SK-N-SH treated with all-trans-retinoic acid at 6 μM for 48 hours (cell line): ENCODE data around the gene CEPT1.

Experiments used
- ARNTL ChIP-seq: fragments of 450-650 bp; formaldehyde crosslinking; IDR thresholded peaks from 2 replicates; pipeline ENCODE4 v1.5.0; 2020; ENCODE audit warnings: low read depth, mild to moderate bottlenecking, moderate library complexity, borderline replicate concordance
- ESRRG ChIP-seq: fragments of 250-450 bp; sonication (Bioruptor Pico); IDR thresholded peaks from 2 replicates; pipeline ENCODE4 v1.6.1; 2021; ENCODE audit warnings: mild to moderate bottlenecking
- ISL1 ChIP-seq: fragments of 250-450 bp; sonication (Bioruptor Pico); IDR thresholded peaks from 2 replicates; pipeline ENCODE4 v2.1.2; 2022; ENCODE audit warnings: mild to moderate bottlenecking, moderate library complexity
- PATZ1 ChIP-seq: fragments of 250-450 bp; sonication (Bioruptor Pico); IDR thresholded peaks from 2 replicates; pipeline ENCODE4 v1.8.0; 2020; ENCODE audit warnings: mild to moderate bottlenecking, moderate library complexity, borderline replicate concordance
- RARB ChIP-seq: fragments of 250-450 bp; sonication (Bioruptor Pico); IDR thresholded peaks from 2 replicates; pipeline ENCODE4 v1.8.0; 2021; ENCODE audit warnings: mild to moderate bottlenecking, moderate library complexity
- SNAI2 ChIP-seq: fragments of 250-450 bp; sonication (Bioruptor Pico); IDR thresholded peaks from 2 replicates; pipeline ENCODE4 v1.5.0; 2020; ENCODE audit warnings: mild to moderate bottlenecking, moderate library complexity
- TSHZ2 ChIP-seq: fragments of 250-450 bp; sonication (Bioruptor Pico); IDR thresholded peaks from 2 replicates; pipeline ENCODE4 v1.5.0; 2020; ENCODE audit warnings: mild to moderate bottlenecking, moderate library complexity
- ZC3H10 ChIP-seq: fragments of 250-450 bp; sonication (Bioruptor Pico); IDR thresholded peaks from 2 replicates; pipeline ENCODE4 v1.5.1; 2021; ENCODE audit warnings: mild to moderate bottlenecking, moderate library complexity
- ZFP30 ChIP-seq: fragments of 450-650 bp; formaldehyde crosslinking; IDR thresholded peaks from 2 replicates; pipeline ENCODE4 v1.5.0; 2022; ENCODE audit warnings: mild to moderate bottlenecking, moderate library complexity
- ZNF565 ChIP-seq: fragments of 450-650 bp; formaldehyde crosslinking; conservative IDR thresholded peaks from 2 replicates; pipeline ENCODE4 v1.5.0; 2020; ENCODE audit warnings: low read depth, mild to moderate bottlenecking, moderate library complexity
- ZNF8 ChIP-seq: fragments of 450-650 bp; formaldehyde crosslinking; IDR thresholded peaks from 2 replicates; pipeline ENCODE4 v1.5.0; 2020; ENCODE audit warnings: mild to moderate bottlenecking, moderate library complexity
- TF ChIP-seq, protein P1 (sequence below): fragments of 250-450 bp; sonication (Bioruptor Pico); IDR thresholded peaks from 2 replicates; pipeline ENCODE4 v1.5.1; 2020; ENCODE audit warnings: low read depth, mild to moderate bottlenecking, moderate library complexity

- no peak for TF ChIP-seq ESRRG (CRISPR knock-in tag)
- no peak for TF ChIP-seq TSHZ2 (CRISPR knock-in tag)
- TF ChIP-seq, protein P1, sequence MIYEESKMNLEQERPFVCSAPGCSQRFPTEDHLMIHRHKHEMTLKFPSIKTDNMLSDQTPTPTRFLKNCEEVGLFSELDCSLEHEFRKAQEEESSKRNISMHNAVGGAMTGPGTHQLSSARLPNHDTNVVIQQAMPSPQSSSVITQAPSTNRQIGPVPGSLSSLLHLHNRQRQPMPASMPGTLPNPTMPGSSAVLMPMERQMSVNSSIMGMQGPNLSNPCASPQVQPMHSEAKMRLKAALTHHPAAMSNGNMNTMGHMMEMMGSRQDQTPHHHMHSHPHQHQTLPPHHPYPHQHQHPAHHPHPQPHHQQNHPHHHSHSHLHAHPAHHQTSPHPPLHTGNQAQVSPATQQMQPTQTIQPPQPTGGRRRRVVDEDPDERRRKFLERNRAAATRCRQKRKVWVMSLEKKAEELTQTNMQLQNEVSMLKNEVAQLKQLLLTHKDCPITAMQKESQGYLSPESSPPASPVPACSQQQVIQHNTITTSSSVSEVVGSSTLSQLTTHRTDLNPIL (CRISPR knock-in tag): no peak
- no peak for TF ChIP-seq PATZ1 (CRISPR knock-in tag)
- TF ChIP-seq ZFP30: no peak
- TF ChIP-seq SNAI2 (CRISPR knock-in tag): no peak
- TF ChIP-seq ISL1 (CRISPR knock-in tag): no peak
- TF ChIP-seq ZNF8: no peak
- TF ChIP-seq RARB (CRISPR knock-in tag): no peak
- no peak for TF ChIP-seq ZNF565 (CRISPR knock-in tag)
- no peak for TF ChIP-seq ARNTL (CRISPR knock-in tag)
- TF ChIP-seq ZC3H10 (CRISPR knock-in tag): no peak
Measured at GRCh38 chr1:111164151-111164550, 24.1 kb downstream of the CEPT1 start.
